HepG2 (cell line): ENCODE measurements around the gene DENND2A. TPM values are rescaled to one million over a fixed set of nuclear protein-coding genes. Genes with fewer than 3 reads are reported as not detected.

Source experiments
- ATAC-seq: fragments of 200-7000 bp; cut with Tn5 transposase; 3 replicates; pipeline ENCODE4 v1.9.1; 2020; ENCODE audit warnings: mild to moderate bottlenecking, moderate library complexity
- BruUV-seq: library from RNA; stranded (reverse); fragments of 400-500 nt; replicated peaks from 2 replicates; lab custom pipeline; 2021; lab: Mats Ljungman, UMichigan
- CTCF ChIA-PET: fragments of 300-600 bp; formaldehyde crosslinking; extraction: SDS; loops from one replicate; lab custom pipeline; 2021; ENCODE audit warnings: low total read pairs, inconsistent platforms, low intra/inter-chr PET ratio; lab: Yijun Ruan, JAX
- POLR2A ChIA-PET: fragments of 350-600 bp; sonication (Branson Sonifier 250); formaldehyde crosslinking; loops from one replicate; lab custom pipeline; 2020; ENCODE audit warnings: antibody characterized with exemption, inconsistent platforms; lab: Yijun Ruan, JAX
- DNase-seq: peaks from one replicate; pipeline ENCODE4 v3.0.0-alpha.2; 2015; ENCODE audit warnings: low spot score
- FAIRE-seq: peaks from 3 replicates; lab custom pipeline; 2011; peaks lifted over from hg19 to GRCh38; lab: Jason Lieb, UNC
- H2AFZ ChIP-seq: one replicate; pipeline ENCODE4 v1.6.1; 2011; ENCODE audit warnings: low read length, inconsistent platforms
- H3K27ac ChIP-seq: fragments of 300-600 bp; 3 replicates; pipeline ENCODE4 v1.8.0; 2011; ENCODE audit warnings: mixed run types, mild to moderate bottlenecking, mixed read lengths, low read length, inconsistent platforms; ENCODE audit not compliant: insufficient read depth; ENCODE audit errors: extremely low read length
- H3K27me3 ChIP-seq, 2 experiments: fragments of 200-600 bp in 1 of 2; 2 replicates in 1 of 2; 3 replicates in 1 of 2; pipeline versions ENCODE4 v1.6.0 to v1.8.0; 2011; ENCODE audit warnings: low read length in 2 of 2, mild to moderate bottlenecking in 2 of 2, moderate library complexity in 2 of 2, inconsistent platforms in 1 of 2; ENCODE audit not compliant: insufficient read depth in 2 of 2, control insufficient read depth in 1 of 2
- H3K36me3 ChIP-seq, 2 experiments: fragments of 200-600 bp in 1 of 2; replicated peaks in 1 of 2; 2 replicates in 1 of 2; 3 replicates in 1 of 2; pipeline versions ENCODE4 v1.5.1 to v1.8.0; 2011; ENCODE audit warnings: low read length in 2 of 2, inconsistent platforms in 1 of 2; ENCODE audit not compliant: insufficient read depth in 2 of 2, control insufficient read depth in 1 of 2
- H3K4me1 ChIP-seq: 2 replicates; pipeline ENCODE4 v1.5.1; 2012; ENCODE audit warnings: low read length, inconsistent platforms; ENCODE audit not compliant: insufficient read depth
- H3K4me2 ChIP-seq: 2 replicates; pipeline ENCODE4 v1.6.0; 2011; ENCODE audit warnings: low read depth, low read length, inconsistent platforms
- H3K4me3 ChIP-seq, 3 experiments: fragments of 200-600 bp in 1 of 3; sonication (generic), shearing (Covaris generic) in 1 of 3; replicated peaks in 1 of 3; 2 replicates each; pipeline ENCODE4 v1.5.1; 2011 to 2016; ENCODE audit warnings: low read length in 3 of 3, inconsistent platforms in 2 of 3, low read depth in 2 of 3, mild to moderate bottlenecking in 2 of 3, control low read depth in 1 of 3, mixed read lengths in 1 of 3; ENCODE audit not compliant: insufficient read depth in 1 of 3
- H3K79me2 ChIP-seq: one replicate; pipeline ENCODE4 v1.6.1; 2011; ENCODE audit warnings: low read length, inconsistent platforms; ENCODE audit not compliant: insufficient read depth
- H3K9ac ChIP-seq: 2 replicates; pipeline ENCODE4 v1.6.0; 2011; ENCODE audit warnings: mild to moderate bottlenecking, low read depth, low read length, inconsistent platforms; ENCODE audit not compliant: insufficient read depth
- H3K9me3 ChIP-seq: 2 replicates; pipeline ENCODE4 v1.5.1; 2012; ENCODE audit warnings: mild to moderate bottlenecking, low read length
- H4K20me1 ChIP-seq: 2 replicates; pipeline ENCODE4 v1.6.0; 2011; ENCODE audit warnings: inconsistent platforms, mild to moderate bottlenecking, low read length, moderate library complexity; ENCODE audit not compliant: insufficient read depth
- CENPX ChIP-seq: sonication (generic); formaldehyde crosslinking; IDR thresholded peaks from 2 replicates; pipeline ENCODE4 v1.9.0; 2021; ENCODE audit warnings: mild to moderate bottlenecking, missing genetic modification reagents, moderate library complexity
- HDAC1 ChIP-seq: sonication (generic); formaldehyde crosslinking; IDR thresholded peaks from 2 replicates; pipeline ENCODE4 v1.5.1; 2020; ENCODE audit warnings: mild to moderate bottlenecking, missing genetic modification reagents
- IRF1 ChIP-seq: sonication (generic); formaldehyde crosslinking; IDR thresholded peaks from 2 replicates; pipeline ENCODE4 v1.4.0; 2020; ENCODE audit warnings: low read depth, mild to moderate bottlenecking, missing genetic modification reagents
- KLF12 ChIP-seq: sonication (generic); formaldehyde crosslinking; IDR thresholded peaks from 2 replicates; pipeline ENCODE4 v1.4.0; 2020; ENCODE audit warnings: missing genetic modification reagents, borderline replicate concordance
- MAX ChIP-seq: IDR thresholded peaks from 2 replicates; pipeline ENCODE4 v1.6.1; 2012; ENCODE audit warnings: inconsistent platforms
- PBX3 ChIP-seq: sonication (generic); formaldehyde crosslinking; IDR thresholded peaks from 2 replicates; pipeline ENCODE4 v1.8.1; 2023; ENCODE audit warnings: missing genetic modification reagents, inconsistent platforms, borderline replicate concordance
- RBM39 ChIP-seq: fragments of 200-400 bp; formaldehyde crosslinking; IDR thresholded peaks from one replicate; pipeline ENCODE4 v1.6.1; 2018; ENCODE audit warnings: antibody characterized with exemption, mild to moderate bottlenecking, low read depth, low read length; ENCODE audit not compliant: poor library complexity, severe bottlenecking
- ZNF281 ChIP-seq: sonication (generic); formaldehyde crosslinking; IDR thresholded peaks from 2 replicates; pipeline ENCODE4 v1.4.0; 2020; ENCODE audit warnings: missing genetic modification reagents, borderline replicate concordance
- WGBS: methylation state at CpG from one replicate; pipeline ENCODE4 v1.1.6; 2017; ENCODE audit warnings: low lambda C conversion rate; 5-methylcytosine and 5-hydroxymethylcytosine counted together
- in situ Hi-C: cut with HindIII; loops from 2 replicates; pipeline ENCODE4 v1.10.0; 2017; ENCODE audit warnings: low pct_unique_long_range_greater_than_20kb; ENCODE audit not compliant: extremely low pct_ligation_motif_present
- intact Hi-C: fragments of 100-400 bp; cut with micrococcal nuclease; formaldehyde crosslinking; loops from one replicate; pipeline ENCODE4 v1.10.0; 2022; ENCODE audit not compliant: unreplicated experiment
- polyA plus RNA-seq, 8 experiments: library from polyadenylated mRNA; depleted of rRNA in 3 of 8; stranded (reverse) in 7 of 8; unstranded in 1 of 8; fragments of >200 nt; fragmentation: Illumina TruSeq in 4 of 8; extraction: Trizol in 4 of 8; gene quantifications; 2 replicates each; pipeline versions ENCODE4 v1.2.1 to v1.2.3, GENCODE V29; 2011 to 2016; ENCODE audit warnings: low read depth in 4 of 8, missing spikeins in 1 of 8, mixed read lengths in 1 of 8; ENCODE audit not compliant: insufficient read depth in 1 of 8
- total RNA-seq, 5 experiments: library from RNA; depleted of rRNA; stranded (reverse); fragments of >200 nt; fragmentation: Illumina TruSeq; extraction: Trizol; gene quantifications; 2 replicates each; pipeline ENCODE4 v1.2.3, GENCODE V29; 2016; ENCODE audit warnings: low read depth in 1 of 5

DENND2A gene
- total and polyA plus RNA-seq, 2 of the 13 experiments (the other 11 are each of a cell fraction or from before 2014, with no cell fraction given) = not detected

- intact Hi-C loops (no loop called here), in situ Hi-C loops (no loop called here)
- H2AFZ ChIP-seq = no peak overlapping the region
- POLR2A ChIA-PET = no interaction called here
- peaks cover 1 to 7% of the 10 kb centered on the region in 2 experiments; a peak in 3 of 5 replicates for H3K27me3 ChIP-seq
- ATAC-seq (no peak), FAIRE-seq (no peak)
- no TSS peak for BruUV-seq
- no peak overlapping the region for H3K9ac ChIP-seq
- H3K9me3 ChIP-seq = no peaks in the 10 kb centered on the region
- H3K4me3 ChIP-seq = no peak overlapping the region
- CTCF ChIA-PET = no interaction called here
- no peaks in the 10 kb centered on the region for H3K36me3 ChIP-seq
- TF ChIP-seq CENPX (CRISPR knock-in tag) (no peak), MAX (no peak), PBX3 (CRISPR knock-in tag) (no peak), RBM39 (no peak), KLF12 (CRISPR knock-in tag) (no peak)
- TF ChIP-seq, all 625 proteins: peak for 0
- Histone ChIP-seq H4K20me1 (no peaks in the 10 kb centered on the region), H3K79me2 (no peaks in the 10 kb centered on the region), H3K27ac (no peak overlapping the region), H3K4me1 (peaks cover 23% of the 10 kb centered on the region), H3K4me2 (no peak overlapping the region)
- no peak for DNase-seq
- WGBS = 43% methylated on average over 6 of the region's 6 CpGs
Measured at GRCh38 chr7:140623980-140624379, 16.6 kb downstream of the DENND2A start.

- in situ Hi-C loops (no loop called here), intact Hi-C loops (no loop called here)
- no peak overlapping the region for H3K4me3 ChIP-seq
- H4K20me1 ChIP-seq = no peaks in the 10 kb centered on the region
- BruUV-seq = no TSS peak
- DNase-seq (no peak), FAIRE-seq (no peak), ATAC-seq (no peak)
- H3K79me2 ChIP-seq = no peaks in the 10 kb centered on the region
- H3K4me1 ChIP-seq = peaks cover 8% of the 10 kb centered on the region; the same call in 1 of the 2 replicates
- ChIA-PET POLR2A (no interaction called here), CTCF (no interaction called here)
- H3K36me3 ChIP-seq = no peaks in the 10 kb centered on the region
- H3K9ac ChIP-seq = no peak overlapping the region
- no peak overlapping the region for H3K27ac ChIP-seq
- peaks cover 1 to 9% of the 10 kb centered on the region in 2 experiments; a peak in 2 of 5 replicates for H3K27me3 ChIP-seq
- H3K4me2 ChIP-seq = no peak overlapping the region
- H2AFZ ChIP-seq = no peak overlapping the region
- 23% methylated on average over 7 of the region's 7 CpGs for WGBS
- H3K9me3 ChIP-seq = no peaks in the 10 kb centered on the region
- TF ChIP-seq IRF1 (CRISPR knock-in tag) (no peak), ZNF281 (no peak), HDAC1 (CRISPR knock-in tag) (no peak)
Measured at GRCh38 chr7:140621401-140622021, 19.1 kb downstream of the DENND2A start.
